ENCODE data around the gene BTBD9. TPM values are rescaled to one million over a fixed set of nuclear protein-coding genes. Genes with fewer than 3 reads are reported as not detected.

Gene BTBD9
- total RNA-seq, 1 donor from 2014 or later, result 49.7 TPM

DNA sequence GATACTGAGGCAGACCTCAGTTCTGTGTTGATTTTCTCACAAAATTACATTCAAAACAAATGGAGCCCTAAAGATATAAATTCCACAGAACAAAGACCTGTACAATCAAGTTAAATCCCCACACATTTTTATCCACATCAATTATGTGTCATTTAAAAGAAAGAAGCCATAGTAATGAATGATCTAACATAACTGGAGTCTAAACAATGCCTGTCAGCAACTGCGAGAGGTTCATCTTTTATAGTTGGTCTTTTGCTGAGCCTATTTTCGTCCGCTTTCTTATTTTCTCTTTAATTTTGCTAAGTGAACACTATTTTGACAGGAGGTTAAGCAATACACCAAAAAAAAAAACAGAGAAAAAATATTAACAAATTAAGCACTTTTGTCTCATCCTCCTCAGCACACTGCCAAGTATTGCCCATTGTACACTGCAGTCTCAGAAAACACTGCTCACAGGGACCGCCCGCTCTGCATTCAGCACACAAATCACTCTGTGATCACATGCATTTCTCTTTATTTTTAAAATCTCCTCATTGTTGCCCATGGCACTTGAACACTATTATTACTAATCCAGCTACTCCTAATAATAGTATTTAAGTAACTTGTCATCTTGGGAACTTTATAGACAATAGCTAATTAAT is 140.8 kb downstream of the BTBD9 start:
- DNase-seq (no peak), ATAC-seq (no peak)
- Histone ChIP-seq H3K27ac (no peak overlapping the region), H3K4me1 (peaks cover under 1% of the 10 kb centered on the region), H3K9me3 (no peaks in the 10 kb centered on the region), H3K36me3 (no peaks in the 10 kb centered on the region), H3K27me3 (ENCODE audit: low read depth) (no peaks in the 10 kb centered on the region), H3K4me3 (no peak overlapping the region)
- intact Hi-C loops (cut with DNase I), result no loop called here
- TF ChIP-seq, protein P1, sequence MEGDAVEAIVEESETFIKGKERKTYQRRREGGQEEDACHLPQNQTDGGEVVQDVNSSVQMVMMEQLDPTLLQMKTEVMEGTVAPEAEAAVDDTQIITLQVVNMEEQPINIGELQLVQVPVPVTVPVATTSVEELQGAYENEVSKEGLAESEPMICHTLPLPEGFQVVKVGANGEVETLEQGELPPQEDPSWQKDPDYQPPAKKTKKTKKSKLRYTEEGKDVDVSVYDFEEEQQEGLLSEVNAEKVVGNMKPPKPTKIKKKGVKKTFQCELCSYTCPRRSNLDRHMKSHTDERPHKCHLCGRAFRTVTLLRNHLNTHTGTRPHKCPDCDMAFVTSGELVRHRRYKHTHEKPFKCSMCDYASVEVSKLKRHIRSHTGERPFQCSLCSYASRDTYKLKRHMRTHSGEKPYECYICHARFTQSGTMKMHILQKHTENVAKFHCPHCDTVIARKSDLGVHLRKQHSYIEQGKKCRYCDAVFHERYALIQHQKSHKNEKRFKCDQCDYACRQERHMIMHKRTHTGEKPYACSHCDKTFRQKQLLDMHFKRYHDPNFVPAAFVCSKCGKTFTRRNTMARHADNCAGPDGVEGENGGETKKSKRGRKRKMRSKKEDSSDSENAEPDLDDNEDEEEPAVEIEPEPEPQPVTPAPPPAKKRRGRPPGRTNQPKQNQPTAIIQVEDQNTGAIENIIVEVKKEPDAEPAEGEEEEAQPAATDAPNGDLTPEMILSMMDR (IDR thresholded peaks at IDR 0.05), result no peak

DNA sequence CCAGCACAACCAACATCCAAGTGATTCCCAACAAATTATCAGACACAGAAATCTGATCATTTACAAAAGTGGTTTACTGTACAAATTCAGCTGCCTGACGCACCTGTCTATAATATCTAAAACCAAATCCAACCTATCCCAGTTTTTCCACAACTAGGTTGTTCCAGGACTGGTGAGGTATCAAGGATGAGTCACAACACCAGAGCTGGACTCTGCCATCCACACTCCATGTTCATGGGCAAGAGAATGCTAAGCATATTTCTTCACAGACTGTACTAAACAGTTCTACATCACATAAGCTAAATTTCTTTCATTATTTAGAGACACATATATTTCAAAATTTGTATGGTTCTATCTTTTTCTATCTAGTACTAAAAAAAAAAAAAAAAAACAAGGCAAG is 141.6 kb downstream of the BTBD9 start:
- Histone ChIP-seq H3K4me3 (no peak overlapping the region), H3K27me3 (ENCODE audit: low read depth) (no peaks in the 10 kb centered on the region), H3K36me3 (no peaks in the 10 kb centered on the region), H3K4me1 (peaks cover 3% of the 10 kb centered on the region), H3K9me3 (no peaks in the 10 kb centered on the region), H3K27ac (no peak overlapping the region)
- DNase-seq (no peak), ATAC-seq (no peak)
- intact Hi-C loops (cut with DNase I), result no loop called here
- TF ChIP-seq, protein P1 (IDR thresholded peaks at IDR 0.05), result no peak

DNA sequence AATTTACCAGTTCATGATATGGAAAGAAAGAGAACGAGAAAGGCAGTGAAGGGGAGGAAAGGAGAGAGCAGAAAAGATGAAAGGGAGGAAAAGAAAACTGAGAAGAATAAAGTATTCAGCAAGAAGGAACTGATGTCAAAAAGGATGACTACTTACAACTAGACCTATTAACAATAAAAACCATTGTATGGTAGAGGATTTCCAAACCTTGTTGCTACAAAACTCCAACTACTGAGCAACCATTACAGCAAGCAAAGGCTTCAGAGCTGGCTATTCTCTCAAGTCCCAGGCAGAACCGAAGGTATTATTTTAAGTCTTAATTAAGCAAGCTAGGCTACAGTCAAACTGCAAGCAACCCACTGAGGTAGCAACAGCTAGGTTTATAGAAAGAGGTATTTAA is 142.2 kb downstream of the BTBD9 start:
- intact Hi-C loops (cut with DNase I), result no loop called here
- DNase-seq (no peak), ATAC-seq (no peak)
- Histone ChIP-seq H3K27ac (no peak overlapping the region), H3K4me3 (no peak overlapping the region), H3K36me3 (no peaks in the 10 kb centered on the region), H3K27me3 (ENCODE audit: low read depth) (no peaks in the 10 kb centered on the region), H3K9me3 (no peaks in the 10 kb centered on the region), H3K4me1 (peaks cover 3% of the 10 kb centered on the region)
- TF ChIP-seq, protein P1 (IDR thresholded peaks at IDR 0.05), result no peak

DNA sequence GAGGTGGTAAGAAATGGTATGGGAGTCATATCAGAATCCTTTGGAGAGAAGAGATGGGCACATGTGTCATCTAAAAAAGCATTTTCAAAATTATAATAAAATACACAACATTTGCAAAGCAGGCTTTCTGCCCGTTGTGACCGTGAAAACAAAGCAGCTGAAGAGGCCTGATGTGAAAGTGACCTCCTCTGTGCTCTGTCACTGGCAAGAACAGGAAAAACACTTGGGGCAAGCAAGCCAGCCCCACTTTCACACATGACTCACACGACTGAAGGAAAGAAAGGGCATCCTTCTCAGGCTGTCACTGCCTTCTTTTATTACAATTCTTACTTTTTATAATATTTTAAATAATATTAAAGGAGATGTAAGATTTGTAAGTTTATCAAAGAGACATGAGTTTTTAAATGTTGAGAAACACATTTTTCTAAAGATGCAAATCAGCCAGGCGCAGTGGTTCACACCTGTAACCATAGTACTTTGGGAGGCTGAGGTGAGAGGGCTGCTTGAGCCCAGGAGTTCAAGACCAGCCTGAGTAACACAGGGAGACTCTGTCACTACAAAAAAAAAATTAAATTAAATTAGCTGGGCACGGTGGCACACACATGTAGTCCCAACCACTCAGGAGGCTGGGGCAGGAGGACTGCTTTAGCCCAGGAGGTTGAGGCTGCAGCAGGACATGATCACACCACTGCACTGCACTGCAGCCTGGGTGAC is 143.7 kb downstream of the BTBD9 start:
- no peaks in the 10 kb centered on the region for H3K27me3 ChIP-seq (ENCODE audit: low read depth)
- H3K4me1 ChIP-seq, result peaks cover 3% of the 10 kb centered on the region
- TF ChIP-seq, protein P1 (IDR thresholded peaks at IDR 0.05), result no peak
- H3K9me3 ChIP-seq, result no peaks in the 10 kb centered on the region
- H3K4me3 ChIP-seq, result no peak overlapping the region
- DNase-seq, result no peak
- H3K36me3 ChIP-seq, result no peaks in the 10 kb centered on the region
- H3K27ac ChIP-seq, result no peak overlapping the region
- ATAC-seq, result peak in 1 of 2 donors; percentile 71
- intact Hi-C loops (cut with DNase I), result no loop called here

DNA sequence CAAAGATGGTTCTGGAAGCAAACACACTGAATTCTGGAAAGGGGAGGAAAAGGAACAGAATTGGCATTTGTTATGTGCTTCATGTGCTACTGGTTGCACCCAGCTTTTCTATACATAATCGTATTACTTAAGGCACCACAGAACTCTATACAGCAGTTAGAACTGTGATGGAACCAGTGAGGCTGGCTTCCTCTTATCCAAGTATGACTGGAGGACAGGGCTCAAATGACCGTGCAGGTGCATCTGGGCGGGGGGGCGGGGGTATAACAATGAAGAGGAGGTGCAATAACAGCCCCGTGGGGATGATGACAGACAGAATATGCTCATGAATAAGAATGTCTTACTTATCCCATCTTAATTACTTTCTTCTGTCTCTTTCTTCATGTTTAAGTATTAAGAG is 144.2 kb downstream of the BTBD9 start:
- TF ChIP-seq, protein P1 (IDR thresholded peaks at IDR 0.05), result no peak
- ATAC-seq, result no peak
- intact Hi-C loops (cut with DNase I), result no loop called here

More for the DNA sequence above, 144.2 kb downstream of the BTBD9 start:
- H3K4me1 ChIP-seq, result peaks cover 3% of the 10 kb centered on the region
- no peak for DNase-seq
- H3K36me3 ChIP-seq, result no peaks in the 10 kb centered on the region
- H3K4me3 ChIP-seq, result no peak overlapping the region
- H3K9me3 ChIP-seq, result no peaks in the 10 kb centered on the region
- H3K27ac ChIP-seq, result no peak overlapping the region
- no peaks in the 10 kb centered on the region for H3K27me3 ChIP-seq (ENCODE audit: low read depth)
